Keratinocyte (primary cell): ENCODE data around the gene PLD5.

ENCODE experiments used
- CTCF ChIP-seq, 3 experiments: IDR thresholded peaks in 1 of 3; conservative IDR thresholded peaks in 1 of 3; optimal IDR thresholded peaks in 1 of 3; 2 replicates in 2 of 3; 3 replicates in 1 of 3; pipeline versions ENCODE3 to v1.5.1; 2011; ENCODE audit warnings: low read length in 3 of 3, mild to moderate bottlenecking in 3 of 3, moderate library complexity in 2 of 3, control low read depth in 1 of 3, inconsistent platforms in 1 of 3; ENCODE audit not compliant: insufficient read depth in 2 of 3; ENCODE audit errors: extremely low read depth in 1 of 3
- EZH2 ChIP-seq: IDR thresholded peaks from one replicate; pipeline ENCODE4 v1.6.1; 2012; ENCODE audit warnings: inconsistent platforms, mild to moderate bottlenecking, low read length, moderate library complexity

DNA sequence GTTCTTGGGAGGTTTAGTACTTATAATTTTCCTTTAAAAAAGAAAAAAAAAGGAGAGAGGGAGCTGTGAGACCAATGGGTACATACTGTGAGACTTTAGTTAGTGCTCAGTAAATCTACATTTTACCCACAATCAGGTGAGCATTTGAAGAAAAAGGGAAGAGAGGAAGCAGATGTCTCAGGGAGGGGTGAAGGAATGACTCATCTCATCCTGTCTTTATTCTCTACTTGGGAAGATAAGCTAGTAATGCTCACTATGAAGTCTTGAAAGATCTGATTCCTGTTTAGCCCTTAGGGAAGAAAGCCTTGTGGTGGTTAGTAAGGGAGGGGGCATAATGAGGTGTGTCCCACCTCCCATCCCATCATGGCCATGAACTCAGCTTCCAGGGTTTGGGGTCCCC is 112.6 kb downstream of the PLD5 start:
- TF ChIP-seq CTCF (optimal IDR thresholded peaks at IDR 0.05 in 1 of 3, IDR thresholded peaks at IDR 0.05 in 1 of 3, conservative IDR thresholded peaks at IDR 0.05 in 1 of 3; ENCODE audit: extremely low read depth in 1 of 3, insufficient read depth in 2 of 3, low read length in 3 of 3) (no peak), EZH2 (no peak)
